AG04450 (cell line): ENCODE results near the gene MYO1B. TPM values are rescaled to one million over a fixed set of nuclear protein-coding genes. Genes with fewer than 3 reads are reported as not detected.

Experiments
- CTCF ChIA-PET: fragments of 300-600, 350-600 bp; formaldehyde crosslinking; extraction: SDS; loops from one replicate; lab custom pipeline; 2022; ENCODE audit warnings: antibody characterized with exemption, inconsistent platforms; lab: Charles Lee
- POLR2A ChIA-PET: fragments of 350-600 bp; formaldehyde crosslinking; extraction: SDS; loops from one replicate; lab custom pipeline; 2021; ENCODE audit warnings: antibody characterized with exemption, inconsistent platforms; lab: Yijun Ruan, JAX
- DNase-seq: peaks from one replicate; pipeline ENCODE4 v3.0.0-alpha.2; 2011; ENCODE audit warnings: low read depth, low spot score
- H3K27ac ChIP-seq: one replicate; pipeline ENCODE4 v1.5.1; 2012; ENCODE audit warnings: low read depth, low read length, control low read depth
- H3K27me3 ChIP-seq: one replicate; pipeline ENCODE4 v1.6.0; 2012; ENCODE audit warnings: low read length; ENCODE audit not compliant: control insufficient read depth, insufficient read depth
- H3K4me3 ChIP-seq: 2 replicates; pipeline ENCODE4 v1.5.1; 2011; ENCODE audit warnings: mild to moderate bottlenecking, low read depth, low read length, control low read depth
- H3K9me3 ChIP-seq: 2 replicates; pipeline ENCODE4 v1.5.1; 2012; ENCODE audit warnings: low read length; ENCODE audit not compliant: control insufficient read depth, insufficient read depth
- polyA plus RNA-seq: library from polyadenylated mRNA; depleted of rRNA; stranded (reverse); fragments of >200 nt; gene quantifications from 2 replicates; pipeline ENCODE4 v1.2.3, GENCODE V29; 2011
- TF ChIP-seq, protein P1 (sequence below): IDR thresholded peaks from 2 replicates; pipeline ENCODE4 v1.5.1; 2011; ENCODE audit warnings: low read depth, low read length, control low read depth, inconsistent platforms

The MYO1B gene
- polyA plus RNA-seq, 1 experiment = 149 TPM

DNA sequence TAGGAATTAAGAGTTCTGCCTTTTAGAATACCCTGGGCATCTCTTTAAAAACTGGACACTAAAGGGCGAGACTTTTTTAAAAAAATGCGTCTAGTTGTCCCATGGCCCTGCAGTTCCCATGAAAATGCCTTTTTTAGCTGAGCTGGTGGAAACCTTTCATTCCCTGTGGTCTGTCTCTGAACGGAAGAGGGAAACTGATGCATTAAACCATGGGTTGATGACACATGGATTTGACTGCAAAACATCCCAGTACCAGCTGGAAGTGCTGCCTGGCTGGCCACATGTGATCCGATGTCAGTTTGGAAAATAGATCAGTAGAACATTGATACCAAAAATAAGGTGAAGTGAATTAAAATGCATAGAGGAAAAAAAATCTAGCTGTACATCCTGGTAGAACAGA lies 129.2 kb downstream of the MYO1B start:
- DNase-seq = no peak
- ChIA-PET CTCF (interaction anchor here (0.6 kb wide), 1 partner anchor 31 kb away, joined by 4 read pairs; no protein-coding TSS in a partner anchor), POLR2A (no interaction called here)
- no peak overlapping the region for H3K27ac ChIP-seq
- H3K9me3 ChIP-seq = no peaks in the 10 kb centered on the region
- TF ChIP-seq, protein P1, sequence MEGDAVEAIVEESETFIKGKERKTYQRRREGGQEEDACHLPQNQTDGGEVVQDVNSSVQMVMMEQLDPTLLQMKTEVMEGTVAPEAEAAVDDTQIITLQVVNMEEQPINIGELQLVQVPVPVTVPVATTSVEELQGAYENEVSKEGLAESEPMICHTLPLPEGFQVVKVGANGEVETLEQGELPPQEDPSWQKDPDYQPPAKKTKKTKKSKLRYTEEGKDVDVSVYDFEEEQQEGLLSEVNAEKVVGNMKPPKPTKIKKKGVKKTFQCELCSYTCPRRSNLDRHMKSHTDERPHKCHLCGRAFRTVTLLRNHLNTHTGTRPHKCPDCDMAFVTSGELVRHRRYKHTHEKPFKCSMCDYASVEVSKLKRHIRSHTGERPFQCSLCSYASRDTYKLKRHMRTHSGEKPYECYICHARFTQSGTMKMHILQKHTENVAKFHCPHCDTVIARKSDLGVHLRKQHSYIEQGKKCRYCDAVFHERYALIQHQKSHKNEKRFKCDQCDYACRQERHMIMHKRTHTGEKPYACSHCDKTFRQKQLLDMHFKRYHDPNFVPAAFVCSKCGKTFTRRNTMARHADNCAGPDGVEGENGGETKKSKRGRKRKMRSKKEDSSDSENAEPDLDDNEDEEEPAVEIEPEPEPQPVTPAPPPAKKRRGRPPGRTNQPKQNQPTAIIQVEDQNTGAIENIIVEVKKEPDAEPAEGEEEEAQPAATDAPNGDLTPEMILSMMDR = no peak
- H3K4me3 ChIP-seq = no peak overlapping the region
- no peaks in the 10 kb centered on the region for H3K27me3 ChIP-seq

DNA sequence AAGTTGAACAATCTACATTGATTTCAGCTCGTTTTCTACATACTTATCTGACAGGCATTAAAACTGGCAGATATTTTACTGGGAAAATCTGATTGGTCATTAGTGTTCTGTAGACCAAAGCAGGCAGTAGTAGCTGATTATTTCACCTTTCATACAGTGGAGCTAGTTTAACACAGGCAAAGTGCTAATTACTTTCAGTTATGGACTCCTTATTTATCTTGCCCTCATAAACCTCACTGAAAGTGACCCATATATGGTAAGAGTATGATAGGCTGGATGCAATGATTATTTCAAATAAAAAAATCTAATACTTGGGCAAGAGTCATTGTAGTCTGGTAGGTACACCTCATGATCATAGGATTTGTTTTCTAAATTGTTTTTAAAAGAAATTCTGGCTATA lies 129.7 kb downstream of the MYO1B start:
- TF ChIP-seq, protein P1 = no peak
- H3K27ac ChIP-seq = no peak overlapping the region
- DNase-seq = no peak
- H3K4me3 ChIP-seq = no peak overlapping the region
- no peaks in the 10 kb centered on the region for H3K27me3 ChIP-seq
- CTCF ChIA-PET = interaction anchor here (0.6 kb wide), 1 partner anchor 31 kb away, joined by 4 read pairs; no protein-coding TSS in a partner anchor
- H3K9me3 ChIP-seq = no peaks in the 10 kb centered on the region
- POLR2A ChIA-PET = no interaction called here

GRCh38 chr2:191376981-191377629 lies 131.9 kb downstream of the MYO1B start:
- no peak overlapping the region for H3K27ac ChIP-seq
- CTCF ChIA-PET = interaction anchor here (1.1 kb wide), 1 partner anchor 124 kb away, joined by 4 read pairs; no protein-coding TSS in a partner anchor
- H3K9me3 ChIP-seq = no peaks in the 10 kb centered on the region
- H3K4me3 ChIP-seq = no peak overlapping the region
- POLR2A ChIA-PET = no interaction called here
- DNase-seq = peak; percentile 63
- H3K27me3 ChIP-seq = no peaks in the 10 kb centered on the region
- TF ChIP-seq, protein P1 = no peak

GRCh38 chr2:191379375-191379774 lies 134.2 kb downstream of the MYO1B start:
- TF ChIP-seq, protein P1 = no peak
- Histone ChIP-seq H3K27ac (no peak overlapping the region), H3K27me3 (no peaks in the 10 kb centered on the region), H3K4me3 (no peak overlapping the region), H3K9me3 (no peaks in the 10 kb centered on the region)
- CTCF ChIA-PET = interaction anchor here (1.1 to 2.0 kb wide), 4 partner anchors 122 to 327 kb away, joined by 4 to 8 read pairs (median 4); no protein-coding TSS in a partner anchor
- POLR2A ChIA-PET = no interaction called here
- DNase-seq = no peak

GRCh38 chr2:191382801-191383200 lies 137.6 kb downstream of the MYO1B start:
- peak; percentile 43 for DNase-seq
- TF ChIP-seq, protein P1 = no peak
- H3K9me3 ChIP-seq = no peaks in the 10 kb centered on the region
- H3K4me3 ChIP-seq = no peak overlapping the region
- H3K27ac ChIP-seq = no peak overlapping the region
- ChIA-PET CTCF (no interaction called here), POLR2A (no interaction called here)
- H3K27me3 ChIP-seq = no peaks in the 10 kb centered on the region
